Measurements from ENCODE around the gene NFATC3.

NFATC3 gene

DNA sequence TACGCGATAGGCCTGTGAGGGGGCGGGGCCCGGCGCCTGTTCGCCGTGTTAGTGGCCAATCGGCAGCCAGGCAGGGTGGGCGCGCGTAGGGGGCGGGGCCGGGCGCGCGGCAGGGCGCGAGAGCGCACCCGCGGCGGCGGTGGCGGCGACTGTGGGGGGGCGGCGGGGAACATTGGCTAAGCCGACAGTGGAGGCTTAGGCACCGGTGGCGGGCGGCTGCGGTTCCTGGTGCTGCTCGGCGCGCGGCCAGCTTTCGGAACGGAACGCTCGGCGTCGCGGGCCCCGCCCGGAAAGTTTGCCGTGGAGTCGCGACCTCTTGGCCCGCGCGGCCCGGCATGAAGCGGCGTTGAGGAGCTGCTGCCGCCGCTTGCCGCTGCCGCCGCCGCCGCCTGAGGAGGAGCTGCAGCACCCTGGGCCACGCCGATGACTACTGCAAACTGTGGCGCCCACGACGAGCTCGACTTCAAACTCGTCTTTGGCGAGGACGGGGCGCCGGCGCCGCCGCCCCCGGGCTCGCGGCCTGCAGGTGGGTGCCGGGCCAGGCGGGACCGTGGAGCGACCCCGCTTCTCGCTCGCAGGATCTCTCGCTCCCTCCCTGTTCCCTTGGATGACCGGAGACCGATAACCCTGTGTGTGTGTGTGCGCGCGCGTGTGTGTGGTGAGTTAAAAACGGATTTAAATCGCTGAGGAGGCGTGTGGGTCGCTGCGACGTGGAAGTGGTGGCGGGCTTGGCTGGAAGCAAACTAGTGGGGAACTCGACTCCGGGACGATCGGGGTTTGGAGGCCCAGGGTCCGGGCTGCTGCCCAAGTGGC lies at the start of gene NFATC3:
Gene NFATC3, plus strand, starts transcription at position 112 of the 813 bp plus-strand sequence. Its CDS starts 312 bp downstream, at position 424.
- in situ Hi-C loops (cut with MboI; ENCODE audit: low sequenced_read_pairs): no loop called here

GRCh38 chr16:68037841-68038597 lies 47.2 kb upstream of the NFATC3 start:
- in situ Hi-C loops (cut with MboI; ENCODE audit: low sequenced_read_pairs): no loop called here

GRCh38 chr16:68040506-68041288 lies 44.5 kb upstream of the NFATC3 start:
- in situ Hi-C loops (cut with MboI; ENCODE audit: low sequenced_read_pairs): loop anchor here (10.0 kb wide), 1 partner anchor 226 kb away; no protein-coding TSS in a partner anchor

DNA sequence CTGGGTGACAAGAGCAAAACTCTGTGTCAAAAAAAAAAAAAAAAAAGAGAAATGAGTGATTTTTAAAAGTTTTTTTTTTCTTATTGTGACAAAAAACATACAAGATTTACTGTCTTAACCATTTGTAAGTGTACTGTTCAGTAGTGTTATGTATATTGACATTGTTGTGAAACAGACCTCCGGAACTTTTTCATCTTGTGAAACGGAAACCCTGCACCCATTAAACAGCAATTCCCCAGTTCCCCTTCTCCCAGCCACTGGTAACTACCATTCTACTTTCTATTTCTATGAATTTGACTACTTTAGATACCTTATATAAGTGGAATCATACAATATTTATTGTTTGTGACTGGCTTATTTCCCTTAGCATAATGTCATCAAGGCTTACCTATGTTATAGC lies 43.4 kb upstream of the NFATC3 start:
- in situ Hi-C loops (cut with MboI; ENCODE audit: low sequenced_read_pairs): loop anchor here (10.0 kb wide), 1 partner anchor 227 kb away; no protein-coding TSS in a partner anchor

- in situ Hi-C loops (cut with MboI; ENCODE audit: low sequenced_read_pairs): loop anchor here (10.0 kb wide), 1 partner anchor 231 kb away; no protein-coding TSS in a partner anchor
Measured at GRCh38 chr16:68046106-68046505, 39.1 kb upstream of the NFATC3 start.

DNA sequence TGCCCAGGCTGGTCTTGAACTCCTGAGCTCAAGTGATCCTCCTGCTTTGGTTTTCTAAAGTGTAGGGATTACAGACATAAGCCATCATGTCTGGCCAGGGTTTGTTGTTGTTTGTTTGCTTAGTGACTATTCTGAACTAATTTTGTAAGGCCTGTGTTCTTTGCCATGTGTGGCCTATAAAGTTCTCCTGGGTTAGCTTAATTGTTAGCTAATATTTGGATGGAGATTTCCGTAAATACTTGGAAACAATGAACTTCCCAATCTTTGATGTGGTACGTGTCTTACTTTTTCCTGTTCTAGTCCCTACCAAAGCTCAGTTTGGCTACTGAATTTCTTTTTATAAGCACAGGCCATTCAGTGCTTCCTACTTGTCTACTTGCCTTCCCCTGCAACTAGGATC lies 37.2 kb upstream of the NFATC3 start:
- in situ Hi-C loops (cut with MboI; ENCODE audit: low sequenced_read_pairs): loop anchor here (10.0 kb wide), 1 partner anchor 233 kb away; no protein-coding TSS in a partner anchor

GRCh38 chr16:68049449-68049848 lies 35.7 kb upstream of the NFATC3 start:
- in situ Hi-C loops (cut with MboI; ENCODE audit: low sequenced_read_pairs): loop anchor here (10.0 kb wide), 1 partner anchor 235 kb away; no protein-coding TSS in a partner anchor

DNA sequence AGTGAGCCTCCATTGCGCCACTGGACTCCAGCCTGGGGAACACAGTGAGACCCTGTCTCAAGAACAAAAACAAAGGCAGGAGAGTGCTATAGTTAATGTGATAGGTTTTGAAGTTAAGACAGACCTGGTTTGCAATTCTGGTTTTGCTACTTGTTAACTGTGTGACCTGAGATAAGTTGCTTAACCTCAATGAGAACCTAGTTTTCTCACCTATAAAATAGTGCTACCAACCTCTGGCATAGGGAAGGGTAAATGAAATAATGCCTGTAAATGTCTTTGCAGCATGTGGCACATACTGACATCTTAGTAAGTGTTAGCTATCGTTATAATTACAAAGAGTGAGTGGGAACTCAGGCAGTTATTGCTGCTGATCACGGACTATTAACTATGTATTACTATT lies 29.8 kb upstream of the NFATC3 start:
- in situ Hi-C loops (cut with MboI; ENCODE audit: low sequenced_read_pairs): no loop called here

DNA sequence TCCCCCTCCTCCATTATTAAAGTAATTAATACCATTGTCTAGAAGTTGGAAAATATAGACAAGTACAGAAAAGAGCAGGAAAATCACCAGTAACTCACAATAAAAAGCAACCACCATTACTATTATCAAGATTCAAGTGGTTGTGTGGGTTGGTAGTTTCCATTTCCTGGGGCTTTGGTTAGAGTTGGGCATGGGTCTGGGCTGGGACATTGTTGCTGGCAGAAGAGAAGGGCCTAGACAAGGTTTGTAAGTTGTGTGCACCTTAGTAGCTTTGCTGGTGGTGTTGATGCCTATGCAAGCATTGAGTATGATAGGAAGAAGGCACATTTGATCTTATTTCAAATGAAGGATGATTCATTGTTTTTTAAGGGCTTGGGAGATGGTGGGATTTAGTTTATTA lies 25.4 kb upstream of the NFATC3 start:
- in situ Hi-C loops (cut with MboI; ENCODE audit: low sequenced_read_pairs): no loop called here

GRCh38 chr16:68061396-68061795 lies 23.8 kb upstream of the NFATC3 start:
- in situ Hi-C loops (cut with MboI; ENCODE audit: low sequenced_read_pairs): no loop called here

DNA sequence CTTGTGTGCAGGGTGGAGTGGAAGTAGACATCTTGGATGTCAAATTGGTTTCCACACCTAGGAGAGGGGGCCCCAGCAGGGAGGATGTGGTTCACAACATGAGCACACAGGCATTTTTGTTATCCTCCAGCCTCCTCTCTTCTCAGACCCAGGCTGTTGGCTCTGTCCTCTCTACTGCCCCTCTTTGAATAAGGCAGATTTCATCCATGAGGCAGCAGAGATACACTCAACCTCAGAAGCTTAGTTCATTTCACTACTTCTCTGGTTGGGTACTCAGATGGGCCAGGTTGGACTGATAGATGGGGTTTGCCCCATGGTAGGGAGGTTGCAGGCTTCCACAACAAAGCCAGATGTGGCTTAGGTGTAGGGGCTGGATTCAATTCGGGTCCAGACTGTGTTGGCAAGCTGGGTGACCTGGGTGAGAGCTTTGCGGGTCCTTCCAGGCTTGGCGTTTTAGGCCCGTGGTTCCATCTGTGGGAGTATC lies 22.2 kb upstream of the NFATC3 start:
- in situ Hi-C loops (cut with MboI; ENCODE audit: low sequenced_read_pairs): no loop called here

DNA sequence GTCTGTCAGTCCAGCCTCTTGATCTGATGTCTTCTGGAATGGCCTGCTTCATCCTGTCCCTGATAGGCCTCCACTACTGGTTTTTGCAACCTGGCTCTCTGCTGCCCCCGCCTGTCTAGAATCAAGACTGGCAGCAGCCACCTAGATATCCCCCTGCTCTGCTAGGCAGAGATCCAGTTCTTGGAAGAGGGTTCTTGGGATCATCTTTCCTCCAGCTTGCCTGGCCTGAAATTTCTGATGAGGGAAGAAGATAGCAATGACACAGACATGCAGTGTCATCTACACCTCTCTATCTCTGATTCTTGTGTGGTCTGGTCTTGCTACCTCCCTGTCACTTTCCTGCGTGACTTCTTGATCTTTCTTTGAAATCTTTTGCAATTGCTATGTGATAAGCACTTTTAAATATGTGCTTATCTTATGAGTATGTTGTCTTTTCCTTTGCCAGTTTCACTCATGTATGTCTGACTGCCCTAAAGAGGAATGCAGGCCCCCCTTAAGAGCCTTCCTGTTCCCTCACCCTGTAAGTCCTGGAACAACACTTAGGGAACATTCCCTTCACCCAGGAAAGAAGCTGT lies 20.3 kb upstream of the NFATC3 start:
- in situ Hi-C loops (cut with MboI; ENCODE audit: low sequenced_read_pairs): no loop called here

- in situ Hi-C loops (cut with MboI; ENCODE audit: low sequenced_read_pairs): no loop called here
Measured at GRCh38 chr16:68065716-68066305, 19.4 kb upstream of the NFATC3 start.

- in situ Hi-C loops (cut with MboI; ENCODE audit: low sequenced_read_pairs): no loop called here
Measured at GRCh38 chr16:68066763-68067162, 18.4 kb upstream of the NFATC3 start.

- in situ Hi-C loops (cut with MboI; ENCODE audit: low sequenced_read_pairs): no loop called here
Measured at GRCh38 chr16:68068926-68069325, 16.2 kb upstream of the NFATC3 start.

GRCh38 chr16:68069511-68070248 lies 15.5 kb upstream of the NFATC3 start:
- in situ Hi-C loops (cut with MboI; ENCODE audit: low sequenced_read_pairs): no loop called here

- in situ Hi-C loops (cut with MboI; ENCODE audit: low sequenced_read_pairs): no loop called here
Measured at GRCh38 chr16:68070249-68070730, 14.9 kb upstream of the NFATC3 start.

DNA sequence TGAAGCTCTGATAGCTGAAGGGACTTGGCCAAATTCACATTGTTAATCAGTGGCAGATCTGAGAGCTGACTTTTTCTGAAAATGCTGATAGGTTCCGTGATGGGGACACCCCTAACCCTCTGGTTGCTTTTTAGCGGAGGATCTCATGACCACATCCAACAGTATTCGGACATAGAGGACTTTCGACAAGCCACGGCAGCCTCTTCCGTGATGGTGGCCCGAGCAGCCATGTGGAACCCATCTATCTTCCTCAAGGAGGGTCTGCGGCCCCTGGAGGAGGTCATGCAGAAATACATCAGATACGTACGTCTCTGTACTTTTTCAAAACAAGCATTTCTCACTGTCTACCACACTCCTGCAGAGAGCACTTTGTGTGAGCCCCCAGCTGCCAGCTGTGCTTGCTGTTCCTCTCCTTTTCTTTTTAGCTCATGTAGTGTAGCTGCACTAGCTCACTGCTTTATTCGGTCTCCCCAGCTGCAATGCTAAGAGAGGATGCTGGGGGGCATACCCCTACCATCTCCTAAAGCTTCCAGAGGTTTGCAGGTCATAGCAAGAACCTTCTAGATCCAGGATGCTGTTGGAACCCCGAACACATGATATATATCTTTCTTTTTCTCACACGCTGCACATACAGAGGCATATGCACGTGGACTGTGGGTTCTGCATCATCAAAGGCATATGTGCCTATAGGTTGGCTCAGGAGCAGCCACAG lies 14.2 kb upstream of the NFATC3 start:
- in situ Hi-C loops (cut with MboI; ENCODE audit: low sequenced_read_pairs): no loop called here

DNA sequence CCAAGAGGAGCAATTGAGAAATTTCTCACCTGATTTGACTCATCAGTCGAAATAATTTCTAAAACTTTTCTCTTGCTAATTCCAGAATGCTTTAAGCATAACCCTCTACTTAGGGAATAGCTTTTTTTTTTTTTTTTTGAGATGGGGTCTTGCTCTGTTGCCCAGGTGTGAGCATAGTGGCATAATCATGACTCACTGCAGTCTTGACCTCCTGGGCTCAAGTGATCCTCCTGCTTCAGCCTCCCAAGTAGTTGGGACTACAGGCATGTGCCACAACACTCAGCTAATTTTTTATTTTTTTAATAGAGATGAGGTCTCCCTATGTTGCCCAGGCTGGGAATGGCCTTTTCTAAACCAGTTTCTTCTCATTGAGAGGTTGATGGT lies 13.7 kb upstream of the NFATC3 start:
- in situ Hi-C loops (cut with MboI; ENCODE audit: low sequenced_read_pairs): no loop called here
